ENCODE measurements around the gene NFYB. TPM values are rescaled to one million over a fixed set of nuclear protein-coding genes. Genes with fewer than 3 reads are reported as not detected.

NFYB gene
- total RNA-seq, 2 donors from 2014 or later = 37.9 to 41.1 TPM

DNA sequence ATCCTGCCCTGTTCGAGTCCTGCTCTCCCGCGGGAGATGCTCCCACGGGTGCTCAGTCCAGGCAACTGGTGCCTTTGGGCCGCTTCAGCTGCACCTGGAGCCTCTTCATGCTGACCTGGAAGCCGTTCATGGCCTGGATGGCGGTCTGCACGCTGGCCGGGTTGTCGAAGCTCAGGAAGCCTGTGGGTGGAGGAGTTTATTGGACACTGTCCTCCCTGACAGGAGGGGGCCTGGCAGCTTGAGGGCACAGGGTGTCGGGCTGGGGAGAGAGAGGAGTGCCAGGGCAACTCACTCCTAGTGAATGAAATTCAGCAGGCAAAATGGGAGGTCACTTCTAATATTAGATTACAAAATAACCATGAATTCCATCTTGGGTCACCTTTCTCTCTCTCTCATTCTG is 9.3 kb upstream of the NFYB start:
- 76% methylated on average over 11 of the region's 11 CpGs for WGBS
- no peaks in the 10 kb centered on the region for H3K4me1 ChIP-seq (replicated peaks)
- no peaks in the 10 kb centered on the region for H3K9me3 ChIP-seq
- intact Hi-C loops (cut with DNase I) = no loop called here
- no peak for DNase-seq (ENCODE audit: low spot score)
- no peaks in the 10 kb centered on the region for H3K27me3 ChIP-seq (replicated peaks; ENCODE audit: insufficient read depth)
- no peaks in the 10 kb centered on the region for H3K36me3 ChIP-seq
- no peak for TF ChIP-seq CTCF (IDR thresholded peaks at IDR 0.05)
- no peak for TF ChIP-seq POLR2AphosphoS5 (IDR thresholded peaks at IDR 0.05)
- TF ChIP-seq POLR2A (IDR thresholded peaks at IDR 0.05) = no peak
- H3K4me3 ChIP-seq = no peak overlapping the region
- no peak overlapping the region for H3K27ac ChIP-seq

GRCh38 chr12:104143918-104144317 is 5.9 kb upstream of the NFYB start:
- H3K27ac ChIP-seq = no peak overlapping the region
- H3K36me3 ChIP-seq = no peaks in the 10 kb centered on the region
- H3K27me3 ChIP-seq (replicated peaks; ENCODE audit: insufficient read depth) = no peaks in the 10 kb centered on the region
- no peak overlapping the region for H3K4me3 ChIP-seq
- intact Hi-C loops (cut with DNase I) = no loop called here
- 87% methylated on average over 1 of the region's 1 CpG for WGBS
- no peak for DNase-seq (ENCODE audit: low spot score)
- no peaks in the 10 kb centered on the region for H3K4me1 ChIP-seq (replicated peaks)
- H3K9me3 ChIP-seq = no peaks in the 10 kb centered on the region
- TF ChIP-seq POLR2AphosphoS5 (IDR thresholded peaks at IDR 0.05) (no peak), POLR2A (IDR thresholded peaks at IDR 0.05) (no peak)

- Histone ChIP-seq H3K4me1 (replicated peaks) (no peaks in the 10 kb centered on the region), H3K27me3 (replicated peaks; ENCODE audit: insufficient read depth) (no peaks in the 10 kb centered on the region), H3K27ac (no peak overlapping the region), H3K9me3 (no peaks in the 10 kb centered on the region), H3K4me3 (no peak overlapping the region), H3K36me3 (no peaks in the 10 kb centered on the region)
- intact Hi-C loops (cut with DNase I) = no loop called here
- TF ChIP-seq POLR2AphosphoS5 (IDR thresholded peaks at IDR 0.05) (no peak), CTCF (IDR thresholded peaks at IDR 0.05) (no peak), POLR2A (IDR thresholded peaks at IDR 0.05) (no peak)
- DNase-seq (ENCODE audit: low spot score) = no peak
Measured at GRCh38 chr12:104143002-104143401, 5.0 kb upstream of the NFYB start.

- Histone ChIP-seq H3K27ac (no peak overlapping the region), H3K36me3 (no peaks in the 10 kb centered on the region), H3K4me3 (no peak overlapping the region), H3K27me3 (replicated peaks; ENCODE audit: insufficient read depth) (no peaks in the 10 kb centered on the region), H3K9me3 (no peaks in the 10 kb centered on the region), H3K4me1 (replicated peaks) (no peaks in the 10 kb centered on the region)
- 72% methylated on average over 2 of the region's 2 CpGs for WGBS
- intact Hi-C loops (cut with DNase I) = no loop called here
- TF ChIP-seq POLR2A (IDR thresholded peaks at IDR 0.05) = no peak
- no peak for TF ChIP-seq CTCF (IDR thresholded peaks at IDR 0.05)
- TF ChIP-seq POLR2AphosphoS5 (IDR thresholded peaks at IDR 0.05) = no peak
- DNase-seq (ENCODE audit: low spot score) = no peak
Measured at GRCh38 chr12:104142543-104142942, 4.5 kb upstream of the NFYB start.

DNA sequence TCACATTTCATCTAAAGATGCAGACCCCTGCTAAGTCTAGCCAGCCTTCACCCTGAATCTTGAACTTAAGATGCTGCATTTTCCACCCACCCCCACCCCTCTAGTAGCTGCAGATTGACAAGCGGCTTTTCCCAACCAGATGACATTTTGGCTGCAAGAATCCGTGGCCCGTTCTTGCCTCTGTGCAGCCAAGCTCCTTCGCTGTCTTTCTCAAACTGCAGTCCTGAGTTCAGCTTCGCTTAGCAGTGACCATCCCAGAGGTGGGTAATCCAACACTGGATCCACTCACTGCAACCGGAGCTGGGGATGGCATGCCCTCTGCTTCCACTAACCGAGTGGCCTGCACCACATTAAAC is 765 bp upstream of the NFYB start:
- DNase-seq (ENCODE audit: low spot score) = no peak
- TF ChIP-seq POLR2A (IDR thresholded peaks at IDR 0.05) = no peak
- no peak for TF ChIP-seq POLR2AphosphoS5 (IDR thresholded peaks at IDR 0.05)
- Histone ChIP-seq H3K27ac (peak overlapping the region; percentile 72 to 85), H3K9me3 (no peaks in the 10 kb centered on the region), H3K4me3 (peak overlapping the region; percentile 29 to 32), H3K36me3 (no peaks in the 10 kb centered on the region), H3K4me1 (replicated peaks) (peaks cover 3% of the 10 kb centered on the region), H3K27me3 (replicated peaks; ENCODE audit: insufficient read depth) (no peaks in the 10 kb centered on the region)
- intact Hi-C loops (cut with DNase I) = loop anchor here (5.0 kb wide), 1 partner anchor 39 kb away; no protein-coding TSS in a partner anchor
- WGBS = 61% methylated on average over 7 of the region's 7 CpGs
